Skin of body (tissue), 2 donors: ENCODE results near the gene LRMDA. TPM values are rescaled to one million over a fixed set of nuclear protein-coding genes. Genes with fewer than 3 reads are reported as not detected.

Source experiments
- DNase-seq: peaks from one replicate; lab custom pipeline; 2025; lab: John Stamatoyannopoulos, UW
- total RNA-seq: library from RNA; depleted of rRNA; stranded (reverse); fragments of >200 nt; gene quantifications from one replicate; pipeline ENCODE4 v1.2.3, GENCODE V29; 2014

Gene LRMDA
- total RNA-seq, 1 donor from 2014 or later = 12.7 TPM

DNA sequence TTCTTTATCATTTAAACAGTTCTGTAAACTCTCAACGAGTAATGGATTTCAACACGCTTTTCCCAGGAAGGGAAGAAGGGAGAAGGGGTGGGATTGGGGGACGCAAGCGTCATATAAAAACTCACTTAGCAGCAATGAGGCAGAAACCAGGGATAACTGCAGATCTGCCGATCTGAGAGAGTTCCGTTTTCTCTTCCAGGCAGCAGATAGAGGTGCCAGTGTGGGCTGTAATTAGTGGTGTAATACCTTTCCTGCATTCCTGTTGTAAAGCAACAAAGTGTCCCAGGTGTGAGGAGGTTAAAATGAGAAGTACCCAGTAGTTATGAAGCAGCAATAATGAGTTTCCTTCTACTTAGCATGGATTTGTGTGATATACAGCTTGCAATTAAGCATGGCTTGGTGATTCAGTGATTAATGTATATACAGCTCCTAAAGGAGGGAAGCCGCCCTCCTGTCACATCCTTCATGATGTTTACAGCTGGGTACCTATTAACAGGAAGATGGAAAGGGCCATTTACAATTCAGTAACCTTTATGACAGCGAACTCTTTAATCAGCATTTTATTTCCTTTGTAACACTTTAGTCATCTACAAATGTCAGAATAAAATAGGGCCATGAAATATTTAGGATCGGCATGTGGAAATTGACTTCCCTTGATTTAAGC lies 271.9 kb downstream of the LRMDA start:
- DNase-seq = no peak

DNA sequence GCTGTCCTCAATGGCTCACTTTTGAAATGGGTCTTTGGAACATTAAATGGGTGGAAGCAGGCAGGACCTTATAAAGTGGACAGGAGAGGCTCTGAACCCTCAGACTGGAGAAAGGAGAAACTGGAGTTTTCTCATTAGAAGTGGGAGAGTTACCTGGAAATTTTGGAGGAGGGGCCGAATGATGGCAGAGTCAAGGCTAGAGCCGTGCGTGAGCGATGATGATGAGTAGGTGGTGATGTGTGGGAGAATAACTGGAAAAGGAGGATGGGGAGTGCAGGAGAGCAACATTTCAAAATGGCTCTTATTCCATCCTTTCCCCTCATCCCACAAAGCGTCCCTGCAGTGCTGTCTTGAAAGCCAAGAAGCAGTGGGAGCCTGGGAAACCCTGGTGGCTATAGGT lies 274.0 kb downstream of the LRMDA start:
- no peak for DNase-seq

DNA sequence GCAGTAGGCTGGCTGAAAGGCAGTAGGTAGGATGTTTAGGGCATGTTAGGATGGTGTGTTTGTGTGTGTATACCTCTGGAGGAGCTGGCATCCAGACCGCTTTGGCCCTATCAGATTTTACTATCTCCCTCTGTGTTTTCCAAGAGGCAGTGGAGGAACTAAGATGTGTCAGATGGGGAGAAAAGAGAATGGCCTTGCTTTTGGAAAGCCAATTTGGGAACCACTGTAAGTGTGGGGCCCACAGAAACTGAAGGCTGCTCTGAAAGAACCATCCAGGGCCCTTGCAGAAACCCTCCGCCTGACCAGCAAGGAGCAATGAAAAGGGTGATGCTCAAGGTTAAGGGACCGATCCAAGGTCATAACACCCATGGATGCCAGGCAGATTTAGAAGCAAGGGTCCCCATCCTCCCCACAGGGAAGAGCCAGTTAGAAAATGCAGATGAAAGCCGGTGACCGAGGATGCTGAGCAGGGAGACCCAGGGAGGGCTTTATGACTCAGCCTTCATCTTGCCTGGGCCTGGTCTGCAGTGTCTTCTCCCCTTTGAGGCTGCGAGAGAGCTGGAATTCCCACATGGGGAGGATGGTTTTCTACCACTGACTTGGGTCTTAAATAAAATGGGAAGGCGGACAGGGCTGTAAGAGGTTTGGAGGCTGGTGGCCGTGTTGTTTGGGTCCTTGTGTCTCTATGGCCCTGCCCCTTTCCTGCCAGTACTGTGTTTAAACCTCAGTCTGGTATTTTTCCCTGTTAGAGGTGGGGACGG lies 275.8 kb downstream of the LRMDA start:
- DNase-seq = no peak

DNA sequence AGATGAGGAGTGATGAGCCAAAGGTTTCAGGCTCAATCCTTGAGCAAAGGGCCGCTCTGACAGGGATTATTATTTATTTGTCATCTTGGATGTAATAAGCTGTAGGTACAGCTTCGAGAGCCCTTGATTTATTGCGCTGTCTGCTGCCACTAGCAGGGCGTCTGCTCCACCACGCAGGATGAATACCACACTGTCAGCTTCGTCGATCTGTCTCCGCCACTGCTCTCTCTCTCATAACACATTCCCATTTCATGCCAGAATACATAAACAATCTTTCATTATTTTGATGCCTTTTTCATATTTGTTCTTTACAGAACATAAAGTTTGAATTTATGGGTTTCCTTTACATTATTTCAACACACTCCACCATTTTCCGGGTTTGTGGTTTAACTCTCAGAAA lies 276.6 kb downstream of the LRMDA start:
- peak; percentile 40 for DNase-seq

DNA sequence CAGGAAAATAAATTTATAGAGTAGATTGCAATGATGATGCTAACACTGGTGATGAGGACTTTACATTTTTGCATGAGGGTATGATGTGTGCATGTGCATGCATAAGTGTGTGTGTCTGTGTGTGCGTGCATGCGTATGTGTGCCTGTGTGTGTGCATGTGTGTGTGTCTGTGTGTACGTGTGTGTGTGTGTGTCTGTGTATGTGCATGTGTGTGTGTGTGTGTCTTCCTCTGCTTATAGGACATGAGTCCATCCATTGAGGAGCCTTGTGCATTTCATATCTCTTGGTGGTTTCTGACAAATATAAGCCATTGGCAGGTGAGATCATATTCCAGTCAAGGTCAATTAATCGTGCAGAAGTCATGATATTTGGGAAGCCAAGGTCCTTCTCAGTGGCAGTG lies 277.8 kb downstream of the LRMDA start:
- no peak for DNase-seq

DNA sequence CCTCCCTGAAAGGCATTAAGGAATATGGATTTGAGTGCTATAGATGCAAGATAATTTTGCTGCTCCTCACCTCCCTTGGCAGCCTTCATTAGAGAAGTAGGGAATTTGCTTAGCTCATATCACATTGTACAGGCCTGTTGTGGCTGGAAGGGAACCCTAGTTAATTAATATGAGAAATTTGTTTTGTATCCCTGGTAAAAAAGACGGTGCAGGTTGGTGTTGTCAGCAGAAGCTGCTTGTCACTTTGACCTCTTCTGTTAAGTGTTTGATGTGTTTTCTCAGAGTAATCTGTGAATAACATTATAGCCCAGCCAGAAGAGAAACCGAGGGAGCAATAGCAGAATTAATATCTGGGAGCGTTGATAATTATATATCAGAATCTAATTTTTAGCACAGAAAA lies 278.4 kb downstream of the LRMDA start:
- DNase-seq = no peak

DNA sequence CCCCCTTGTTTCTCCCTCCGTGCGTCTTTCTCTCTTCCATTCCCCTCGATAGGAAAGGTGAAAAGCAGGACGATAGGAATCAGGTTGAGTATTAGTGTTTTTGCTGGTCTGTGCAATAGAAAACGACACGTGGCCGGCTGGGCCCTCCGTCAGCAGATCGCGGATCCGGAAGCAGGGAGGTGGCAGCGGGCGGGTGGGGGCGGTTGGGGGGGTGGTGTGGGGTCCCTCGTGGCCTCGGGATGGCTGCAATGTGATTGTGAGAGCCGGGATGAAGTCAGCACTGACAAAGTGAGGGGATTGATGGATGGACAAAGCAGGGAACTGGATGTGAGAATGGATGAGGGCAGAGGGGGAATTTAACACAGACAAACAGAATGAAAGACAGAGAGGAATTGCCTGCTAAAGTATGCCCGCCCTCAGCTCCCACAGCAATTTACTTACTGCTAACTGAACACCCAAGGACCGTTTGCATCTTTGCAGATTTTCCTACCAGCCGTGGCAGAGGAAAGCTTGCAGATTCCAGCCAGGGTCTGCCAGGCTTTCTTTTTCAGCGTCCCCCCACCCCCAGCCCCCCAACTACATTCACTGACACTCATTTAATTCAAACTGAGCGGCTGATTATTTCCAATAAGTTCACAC lies 280.9 kb downstream of the LRMDA start:
- DNase-seq = no peak

DNA sequence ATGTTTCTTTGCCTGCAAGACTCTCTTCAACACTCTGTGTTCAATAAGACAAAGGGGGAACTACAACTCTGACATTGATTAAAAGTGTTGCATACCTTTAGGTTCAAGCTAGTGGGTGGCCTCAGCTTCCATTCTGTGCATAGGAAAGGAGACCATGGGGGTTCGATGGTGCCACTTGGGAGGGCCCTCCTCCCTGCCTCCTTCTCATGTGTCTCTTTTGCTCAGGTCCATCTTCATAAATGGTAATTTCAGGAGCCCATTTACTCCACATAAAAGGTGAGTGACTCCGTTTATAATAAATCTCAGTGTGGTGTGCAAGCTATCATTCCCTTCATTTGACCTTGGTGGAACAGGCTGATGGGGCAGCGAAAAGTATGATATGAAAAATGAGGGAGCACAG lies 285.1 kb downstream of the LRMDA start:
- DNase-seq = no peak

DNA sequence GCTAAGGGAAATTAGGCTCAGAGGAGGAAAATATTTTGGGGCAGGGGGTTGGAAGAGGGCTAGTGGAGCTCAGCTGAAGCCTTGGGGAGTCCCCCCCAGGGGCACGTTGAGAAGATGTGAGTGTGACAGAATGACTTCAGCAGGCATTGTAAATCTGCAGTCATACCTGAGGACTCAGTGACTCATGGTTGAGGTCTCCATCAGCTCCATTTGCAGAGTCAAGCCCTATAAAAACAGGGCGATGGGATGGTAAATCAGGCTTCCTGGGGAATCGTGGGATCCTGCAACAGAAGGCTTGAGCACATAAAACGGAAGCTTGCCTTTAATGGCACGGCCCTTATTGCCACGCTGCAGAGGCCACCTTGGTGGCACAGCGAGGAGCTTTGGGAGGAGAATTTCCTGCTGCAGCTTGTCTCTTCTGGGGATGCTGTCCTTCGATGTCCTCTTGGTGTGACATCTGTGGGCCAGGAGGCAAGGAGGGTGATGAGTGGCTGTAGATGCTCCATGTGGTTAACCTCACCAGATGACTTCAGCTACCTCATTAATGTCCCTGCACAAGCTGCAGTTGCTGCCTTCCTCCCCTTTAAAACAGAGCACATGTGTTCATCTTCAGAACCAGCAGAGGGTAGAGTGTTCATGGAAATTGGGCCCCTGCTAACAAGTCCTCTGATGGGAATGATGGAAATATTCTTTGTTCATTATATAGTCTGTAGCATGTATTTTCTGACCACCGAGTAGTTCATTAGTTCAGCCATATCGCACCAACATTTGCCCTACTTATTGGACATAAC lies 285.9 kb downstream of the LRMDA start:
- DNase-seq = peak; percentile 38

DNA sequence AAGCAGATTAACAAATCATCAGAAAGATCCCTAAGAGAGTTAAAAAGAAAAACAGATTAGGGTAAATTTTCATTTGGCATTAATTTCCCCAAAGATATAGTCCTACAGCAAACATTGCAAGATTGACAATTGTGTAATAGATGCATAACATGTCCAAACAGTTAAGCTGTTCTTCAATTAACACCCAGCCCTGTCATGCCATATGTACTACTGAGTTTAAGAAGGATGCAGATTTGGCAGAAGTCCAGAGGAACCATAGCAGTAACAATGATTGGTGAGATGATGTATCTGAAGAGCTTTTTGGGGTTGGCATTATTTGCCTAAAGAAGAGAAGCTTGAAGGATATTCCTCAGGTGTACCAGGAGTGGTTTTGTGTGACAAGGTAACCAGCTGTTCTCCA lies 287.6 kb downstream of the LRMDA start:
- no peak for DNase-seq

DNA sequence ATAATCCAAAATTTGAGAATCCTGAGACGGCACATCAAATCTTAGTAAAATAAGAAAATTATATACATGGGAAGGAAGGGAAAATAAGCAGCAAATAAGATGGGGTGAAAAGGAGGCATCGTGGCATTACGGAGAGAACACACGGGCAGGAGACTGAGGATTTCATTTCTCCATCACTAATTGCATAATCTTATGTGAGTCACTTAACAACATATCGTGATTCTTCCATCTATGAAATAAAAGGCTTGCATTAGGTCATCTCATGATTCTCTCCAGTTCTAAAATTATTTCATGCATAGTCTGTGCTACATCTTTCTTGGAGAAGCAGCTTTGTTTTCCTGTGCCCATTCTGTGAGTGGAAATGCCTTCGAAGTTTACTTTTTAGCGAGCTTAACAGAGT lies 288.7 kb downstream of the LRMDA start:
- no peak for DNase-seq

DNA sequence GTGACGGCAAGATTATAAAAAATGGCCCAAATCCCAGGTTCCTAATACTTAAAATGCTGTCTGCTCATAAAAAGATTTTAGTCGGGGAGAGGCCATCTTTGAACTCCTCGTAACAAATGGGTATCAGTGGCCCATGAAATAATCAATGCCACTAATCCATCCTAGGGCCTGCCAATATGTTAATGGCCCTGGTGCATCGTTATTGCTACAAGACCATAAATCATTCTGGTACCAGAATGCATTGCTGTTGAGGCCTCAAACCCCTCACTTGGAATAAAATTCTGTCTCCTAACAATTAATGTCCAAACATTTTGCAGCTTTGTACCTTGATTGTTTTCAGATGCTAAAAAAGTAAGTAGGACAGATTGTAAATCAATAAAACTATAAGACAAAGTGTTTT lies 290.6 kb downstream of the LRMDA start:
- no peak for DNase-seq

DNA sequence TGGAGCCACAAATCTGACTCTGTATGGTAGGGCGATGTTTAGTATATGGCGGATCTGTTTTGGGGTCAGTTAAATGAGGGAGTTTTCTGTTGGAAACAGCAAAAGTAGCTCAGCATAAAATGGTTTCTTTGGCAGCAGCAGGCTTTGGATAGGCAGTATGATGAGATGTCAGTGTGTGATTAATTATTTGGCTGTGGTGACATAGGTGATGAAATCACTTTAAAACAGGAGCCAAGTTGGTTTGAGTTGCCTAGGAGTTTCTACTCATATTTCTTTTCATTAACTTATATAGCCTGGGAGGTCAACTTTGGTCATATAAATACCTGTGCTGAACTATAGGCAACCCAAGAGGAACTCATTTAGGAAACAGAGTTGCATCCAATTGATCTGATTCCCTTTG lies 291.2 kb downstream of the LRMDA start:
- DNase-seq = no peak

DNA sequence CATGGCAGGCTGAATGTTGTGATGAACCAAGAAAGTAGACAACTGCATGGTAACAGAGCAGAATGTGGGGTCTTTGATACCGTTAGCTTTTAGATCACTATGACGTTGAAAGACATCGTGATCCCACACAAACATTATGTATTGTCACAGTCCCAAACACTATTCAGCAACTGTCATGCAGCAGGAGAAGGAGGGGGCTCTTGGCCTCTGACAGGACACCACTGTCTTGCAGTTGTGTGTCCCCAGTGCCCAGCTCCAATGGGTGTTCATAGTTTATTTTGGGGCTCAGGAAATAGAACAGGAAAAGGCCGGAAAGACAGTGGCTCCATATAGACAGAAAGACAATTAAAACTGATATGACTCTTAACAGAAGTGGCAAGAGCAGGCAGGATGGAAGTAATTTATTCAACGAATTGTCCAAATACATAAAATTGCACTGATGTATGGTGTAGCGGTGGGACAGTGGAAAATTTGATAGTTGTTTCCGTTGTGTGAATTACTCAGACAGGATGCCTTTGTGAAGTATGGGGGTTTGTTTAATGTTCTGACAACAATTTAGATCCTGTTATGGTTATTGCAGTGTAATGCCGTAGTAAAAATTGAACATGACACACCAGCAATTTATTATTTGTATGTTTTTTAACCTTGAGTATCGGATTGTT lies 292.0 kb downstream of the LRMDA start:
- DNase-seq = no peak

DNA sequence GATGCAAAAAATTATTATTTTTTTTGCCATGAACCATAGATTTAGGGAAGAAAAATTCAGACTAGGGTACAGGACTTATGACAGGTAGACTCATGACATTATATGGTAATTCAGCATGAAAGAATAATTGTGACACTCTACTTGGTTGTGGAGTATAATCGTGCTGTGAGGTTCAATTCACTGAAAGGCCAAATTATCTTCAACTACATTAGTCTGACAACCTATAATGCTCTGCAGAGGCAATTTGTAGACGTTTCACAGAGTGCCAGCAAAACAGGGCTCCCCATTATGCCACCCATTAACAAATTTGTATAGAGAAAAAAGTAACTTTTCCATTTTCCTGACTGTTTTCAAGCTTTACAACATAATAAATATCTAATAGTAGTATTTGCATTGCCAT lies 292.6 kb downstream of the LRMDA start:
- DNase-seq = no peak

DNA sequence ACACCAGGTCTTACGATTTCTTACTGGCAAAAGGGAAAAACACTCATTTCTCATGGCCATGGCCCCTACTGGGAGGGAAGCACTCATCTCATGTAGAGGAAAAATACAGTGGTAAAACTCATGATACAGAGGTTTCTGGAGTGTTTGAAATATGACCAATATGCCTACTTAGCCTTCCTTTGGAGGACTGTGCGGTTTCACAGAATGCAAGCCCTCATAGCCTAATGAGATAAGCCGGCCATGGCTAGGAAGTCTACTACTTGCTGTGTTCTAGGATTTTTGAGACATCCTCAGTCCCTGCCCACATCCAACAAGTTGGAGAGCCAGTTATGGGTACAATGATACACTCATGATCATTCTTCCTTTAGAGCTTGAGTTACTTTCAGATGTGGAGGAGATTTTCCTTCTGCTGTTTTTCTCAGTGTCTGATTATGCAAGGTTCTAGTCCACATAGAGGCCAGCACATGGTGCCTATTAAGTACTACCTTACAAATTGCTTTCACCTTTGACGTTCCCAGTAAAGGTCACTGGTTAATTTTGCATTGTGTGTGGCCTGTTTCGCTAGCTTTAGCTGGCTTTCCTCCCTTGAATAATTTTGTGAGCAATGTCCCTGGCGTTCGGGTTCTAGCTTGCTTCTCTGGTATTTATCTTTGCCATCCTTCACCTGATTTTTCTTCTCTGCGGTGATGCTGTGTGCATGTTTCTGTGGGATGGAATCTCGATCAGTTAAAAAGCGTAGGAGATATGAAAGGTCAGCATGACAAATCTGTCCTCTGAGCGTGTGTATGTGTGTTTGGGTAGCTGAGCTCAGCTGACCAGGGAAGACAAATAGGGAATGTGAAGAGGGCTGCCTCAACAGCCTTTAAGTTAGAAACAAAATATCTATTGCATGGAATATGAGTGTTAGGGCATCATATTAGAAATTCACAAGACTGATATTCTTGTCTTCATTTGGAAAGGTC lies 295.4 kb downstream of the LRMDA start:
- no peak for DNase-seq

DNA sequence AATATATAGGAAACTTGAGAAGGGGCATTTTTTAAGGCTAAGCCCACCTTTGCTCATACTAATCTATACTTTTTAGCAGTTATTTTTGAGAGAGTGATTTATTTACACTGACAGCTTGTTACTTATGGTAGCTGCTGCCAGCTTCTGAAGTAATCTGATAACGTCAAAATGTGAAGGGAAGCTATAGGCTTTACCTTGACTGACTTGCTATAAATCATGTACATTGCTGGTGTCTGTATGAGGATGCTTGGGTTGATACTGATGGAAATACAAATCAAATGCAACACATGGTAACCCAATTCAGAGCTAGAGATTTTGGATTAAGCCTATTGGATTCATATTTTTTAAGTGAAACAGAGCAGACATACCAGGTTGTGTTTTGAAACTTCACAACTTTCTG lies 299.4 kb downstream of the LRMDA start:
- no peak for DNase-seq

DNA sequence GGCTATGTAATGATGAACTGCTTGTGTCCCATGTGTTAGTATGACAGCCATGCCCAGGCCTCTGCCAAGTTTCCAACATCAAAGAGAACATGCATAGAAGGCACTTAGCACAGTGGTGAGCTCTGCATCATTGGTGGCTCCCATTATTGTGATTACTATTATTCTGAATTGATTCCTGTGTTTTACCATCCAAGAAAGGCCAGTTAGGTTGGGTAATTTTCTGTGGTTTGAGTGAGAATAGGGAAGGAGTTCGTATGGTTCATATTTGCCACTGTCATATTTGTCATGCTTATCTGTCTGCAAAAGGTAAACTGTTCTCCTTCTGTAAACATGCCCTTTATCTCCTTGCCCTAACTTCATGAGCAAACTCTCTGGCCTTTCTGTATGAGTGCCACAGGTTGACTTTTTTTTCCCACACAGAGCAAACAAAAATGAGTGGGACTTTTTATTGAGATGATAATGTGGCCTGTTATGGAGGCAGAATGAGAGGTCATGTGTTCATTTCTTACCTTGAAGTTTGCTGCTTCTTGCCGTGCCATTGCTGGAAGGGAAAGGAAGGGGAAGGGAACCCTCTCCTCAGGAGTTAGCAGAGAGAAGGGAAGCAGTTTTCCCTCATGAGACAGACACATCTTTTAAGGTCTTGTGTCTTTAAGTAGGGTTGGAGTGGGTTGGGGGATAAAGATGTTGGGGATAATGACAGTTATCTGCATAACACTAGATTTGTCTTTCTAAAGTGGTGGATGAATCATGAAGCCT lies 301.9 kb downstream of the LRMDA start:
- no peak for DNase-seq

DNA sequence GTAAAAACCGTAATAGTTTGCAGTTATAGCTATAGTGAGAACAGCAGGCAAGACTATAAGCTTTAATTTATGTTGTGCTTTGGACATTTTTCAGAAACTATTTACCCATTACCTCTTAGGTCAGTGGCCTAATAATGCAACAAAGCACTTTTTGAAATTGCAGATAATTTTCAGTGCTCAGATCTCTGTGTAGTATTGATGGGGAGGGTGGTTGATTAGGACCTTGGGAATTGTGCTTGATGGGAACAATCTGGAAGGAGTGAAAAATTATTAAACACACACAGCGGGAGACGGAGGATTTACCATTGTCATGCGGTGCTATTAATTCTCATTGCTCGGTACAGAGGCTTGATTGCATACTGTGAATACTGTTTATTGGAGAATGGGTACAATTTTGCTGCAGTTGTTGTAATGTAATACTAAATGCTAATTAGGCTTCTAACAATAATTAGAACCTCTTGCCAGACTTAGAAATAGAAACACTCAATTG lies 304.8 kb downstream of the LRMDA start:
- no peak for DNase-seq
